Measurements from ENCODE around the gene GPAM. TPM values are rescaled to one million over a fixed set of nuclear protein-coding genes. Genes with fewer than 3 reads are reported as not detected.

The GPAM gene
- total RNA-seq, 4 donors from 2014 or later, result 140 to 448 (median 241) TPM

DNA sequence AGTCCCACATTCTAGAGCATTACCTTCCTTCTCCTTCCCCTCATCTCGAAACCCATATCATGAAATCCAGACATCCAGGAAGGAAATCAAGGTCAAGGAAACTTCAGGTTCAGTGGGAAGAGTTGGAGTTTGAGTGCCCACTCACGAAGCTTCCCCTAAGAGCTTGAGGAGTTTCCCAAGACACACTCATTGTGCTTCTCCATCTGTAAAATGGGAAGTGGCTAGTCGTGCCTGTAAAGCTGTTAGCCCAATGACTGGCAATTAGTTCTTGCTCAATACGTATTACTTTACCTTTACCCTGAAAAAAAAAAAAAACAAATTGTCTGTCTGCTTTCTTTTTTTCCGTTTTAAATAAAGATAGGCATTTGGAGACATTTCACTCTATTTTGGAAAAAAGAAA, 42.3 kb downstream of the GPAM start:
- TF ChIP-seq, protein P1, sequence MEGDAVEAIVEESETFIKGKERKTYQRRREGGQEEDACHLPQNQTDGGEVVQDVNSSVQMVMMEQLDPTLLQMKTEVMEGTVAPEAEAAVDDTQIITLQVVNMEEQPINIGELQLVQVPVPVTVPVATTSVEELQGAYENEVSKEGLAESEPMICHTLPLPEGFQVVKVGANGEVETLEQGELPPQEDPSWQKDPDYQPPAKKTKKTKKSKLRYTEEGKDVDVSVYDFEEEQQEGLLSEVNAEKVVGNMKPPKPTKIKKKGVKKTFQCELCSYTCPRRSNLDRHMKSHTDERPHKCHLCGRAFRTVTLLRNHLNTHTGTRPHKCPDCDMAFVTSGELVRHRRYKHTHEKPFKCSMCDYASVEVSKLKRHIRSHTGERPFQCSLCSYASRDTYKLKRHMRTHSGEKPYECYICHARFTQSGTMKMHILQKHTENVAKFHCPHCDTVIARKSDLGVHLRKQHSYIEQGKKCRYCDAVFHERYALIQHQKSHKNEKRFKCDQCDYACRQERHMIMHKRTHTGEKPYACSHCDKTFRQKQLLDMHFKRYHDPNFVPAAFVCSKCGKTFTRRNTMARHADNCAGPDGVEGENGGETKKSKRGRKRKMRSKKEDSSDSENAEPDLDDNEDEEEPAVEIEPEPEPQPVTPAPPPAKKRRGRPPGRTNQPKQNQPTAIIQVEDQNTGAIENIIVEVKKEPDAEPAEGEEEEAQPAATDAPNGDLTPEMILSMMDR (IDR thresholded peaks at IDR 0.05), result no peak
- no peak for DNase-seq (ENCODE audit: low spot score)
- ATAC-seq (ENCODE audit: low FRiP score), result no peak

GRCh38 chr10:112140110-112140970, 43.2 kb downstream of the GPAM start:
- TF ChIP-seq, protein P1 (IDR thresholded peaks at IDR 0.05), result no peak
- no peak for DNase-seq (ENCODE audit: low spot score)

GRCh38 chr10:112139176-112139575, 44.4 kb downstream of the GPAM start:
- no peak for ATAC-seq (ENCODE audit: low FRiP score)
- TF ChIP-seq, protein P1 (IDR thresholded peaks at IDR 0.05), result no peak
- no peak for DNase-seq (ENCODE audit: low spot score)

More at GRCh38 chr10:112140110-112140970, 43.2 kb downstream of the GPAM start:
- ATAC-seq (ENCODE audit: low FRiP score), result no peak

- peak; percentile 57 for DNase-seq (ENCODE audit: low spot score)
- TF ChIP-seq, protein P1 (IDR thresholded peaks at IDR 0.05), result peak in 2 of 3 donors; percentile 23 to 57
- ATAC-seq (ENCODE audit: low FRiP score), result no peak
Measured at GRCh38 chr10:112137154-112137987, 46.2 kb downstream of the GPAM start.

DNA sequence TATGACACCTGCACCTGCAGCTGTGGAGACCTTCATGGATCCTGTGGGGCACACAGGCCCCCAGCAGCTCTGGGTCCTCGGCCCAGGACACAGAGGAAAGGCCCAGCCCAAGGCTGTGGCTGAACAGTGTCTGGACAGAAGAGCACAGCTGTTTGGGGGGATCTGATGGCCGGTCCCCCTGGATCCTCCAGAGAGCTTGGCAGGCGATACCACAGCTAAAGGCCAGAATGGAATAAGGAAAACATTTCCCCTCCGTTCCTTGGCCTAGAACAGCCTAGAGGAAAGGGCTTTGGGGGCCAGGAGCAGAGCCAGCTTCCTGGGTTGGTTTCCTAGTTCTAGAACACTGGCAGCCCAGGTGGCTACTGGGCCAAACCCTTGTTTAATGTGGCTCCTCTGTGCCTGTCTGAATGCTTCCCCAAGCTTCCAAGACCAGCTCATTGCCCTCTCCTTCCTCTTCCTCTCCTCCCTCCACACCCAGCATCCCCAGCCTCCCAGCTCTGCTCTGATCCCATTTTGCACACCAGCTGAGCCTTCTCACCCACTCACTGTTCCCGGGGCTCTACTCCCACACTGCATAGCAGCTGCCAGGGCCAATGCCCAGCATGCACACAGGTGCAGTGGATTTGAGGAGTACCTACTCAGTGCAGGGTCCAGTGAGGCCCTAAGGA, 46.9 kb downstream of the GPAM start:
- TF ChIP-seq, protein P1 (IDR thresholded peaks at IDR 0.05), result no peak
- ATAC-seq (ENCODE audit: low FRiP score) (no peak), DNase-seq (ENCODE audit: low spot score) (no peak)

GRCh38 chr10:112135604-112136003, 48.0 kb downstream of the GPAM start:
- TF ChIP-seq, protein P1 (IDR thresholded peaks at IDR 0.05), result no peak
- ATAC-seq (ENCODE audit: low FRiP score) (no peak), DNase-seq (ENCODE audit: low spot score) (no peak)

Data from omental fat pad (tissue), 4 donors.